PC-3 (cell line): Measurements from ENCODE around the gene ACVR1. TPM values are rescaled to one million over a fixed set of nuclear protein-coding genes. Genes with fewer than 3 reads are reported as not detected.

Source experiments
- ATAC-seq: fragments of 200-7000 bp; cut with Tn5 transposase; 2 replicates; pipeline ENCODE4 v1.9.1; 2020; ENCODE audit warnings: mild to moderate bottlenecking, moderate library complexity
- BruUV-seq: library from RNA; stranded (reverse); fragments of 400-500 nt; replicated peaks from 2 replicates; lab custom pipeline; 2021; lab: Mats Ljungman, UMichigan
- CTCF ChIA-PET: fragments of 300-600 bp; sonication (Branson Sonifier 250); formaldehyde crosslinking; loops from one replicate; lab custom pipeline; 2022; ENCODE audit warnings: antibody characterized with exemption; lab: Charles Lee
- POLR2A ChIA-PET: fragments of 300-600 bp; sonication (Branson Sonifier 250); formaldehyde crosslinking; loops from one replicate; lab custom pipeline; 2022; ENCODE audit warnings: antibody characterized with exemption; ENCODE audit not compliant: unreplicated experiment; lab: Charles Lee
- DNase-seq: peaks from one replicate; pipeline ENCODE4 v3.0.0-alpha.2; 2015
- H2AFZ ChIP-seq: fragments of 300-600 bp; sonication (generic); 2 replicates; pipeline ENCODE4 v1.6.0; 2016; ENCODE audit warnings: antibody characterized with exemption, low read length
- H3F3A ChIP-seq: fragments of 300-600 bp; sonication (generic); one replicate; pipeline ENCODE4 v1.6.0; 2017; ENCODE audit warnings: antibody characterized with exemption, low read length, control low read depth, mild to moderate bottlenecking; ENCODE audit not compliant: unreplicated experiment
- H3K27ac ChIP-seq: fragments of 300-600 bp; sonication (generic); 2 replicates; pipeline ENCODE4 v1.5.1; 2016; ENCODE audit warnings: mild to moderate bottlenecking, low read length
- H3K27me3 ChIP-seq: fragments of 300-600 bp; sonication (generic); 2 replicates; pipeline ENCODE4 v1.6.1; 2016; ENCODE audit warnings: low read length, mixed read lengths
- H3K36me3 ChIP-seq: fragments of 300-600 bp; sonication (generic); 2 replicates; pipeline ENCODE4 v1.6.1; 2016; ENCODE audit warnings: low read depth, mixed run types, low read length, mixed read lengths
- H3K4me1 ChIP-seq: fragments of 300-600 bp; sonication (generic); 2 replicates; pipeline ENCODE4 v1.5.1; 2016; ENCODE audit warnings: low read length; ENCODE audit not compliant: insufficient read depth
- H3K4me2 ChIP-seq: fragments of 300-600 bp; sonication (generic); 2 replicates; pipeline ENCODE4 v1.6.0; 2016; ENCODE audit warnings: low read length
- H3K4me3 ChIP-seq: fragments of 300-600 bp; sonication (generic); 2 replicates; pipeline ENCODE4 v1.5.1; 2016; ENCODE audit warnings: mild to moderate bottlenecking, low read length, mixed read lengths
- H3K79me2 ChIP-seq: fragments of 300-600 bp; sonication (generic); 2 replicates; pipeline ENCODE4 v1.6.1; 2017; ENCODE audit warnings: low read length, mixed read lengths
- H3K9ac ChIP-seq: fragments of 300-600 bp; sonication (generic); 2 replicates; pipeline ENCODE4 v1.6.0; 2016; ENCODE audit warnings: mild to moderate bottlenecking, low read length
- H3K9me2 ChIP-seq: fragments of 300-600 bp; sonication (generic); replicated peaks from 2 replicates; pipeline ENCODE4 v1.6.1; 2016; ENCODE audit warnings: mixed run types, low read length, mixed read lengths
- H3K9me3 ChIP-seq: fragments of 300-600 bp; sonication (generic); 2 replicates; pipeline ENCODE4 v1.6.1; 2016; ENCODE audit warnings: low read length, mixed read lengths
- H4K20me1 ChIP-seq: fragments of 300-600 bp; sonication (generic); 2 replicates; pipeline ENCODE4 v1.6.1; 2016; ENCODE audit warnings: low read length, mixed read lengths
- EZH2 ChIP-seq: fragments of 300-600 bp; sonication (generic); IDR thresholded peaks from one replicate; pipeline ENCODE4 v1.6.1; 2017; ENCODE audit warnings: antibody characterized with exemption, mild to moderate bottlenecking, low read length; ENCODE audit not compliant: unreplicated experiment
- EZH2phosphoT487 ChIP-seq: fragments of 300-600 bp; sonication (generic); IDR thresholded peaks from 2 replicates; pipeline ENCODE4 v1.6.1; 2018; ENCODE audit warnings: mild to moderate bottlenecking, antibody characterized with exemption, low read length, borderline replicate concordance
- intact Hi-C: fragments of 100-400 bp; cut with micrococcal nuclease; formaldehyde crosslinking; loops from 2 replicates; pipeline ENCODE4 v1.9.0; 2023
- total RNA-seq: library from RNA; depleted of rRNA; stranded (reverse); fragments of >200 nt; gene quantifications from 2 replicates; pipeline ENCODE4 v1.2.3, GENCODE V29; 2014
- TF ChIP-seq, protein P1 (sequence below): fragments of 300-600 bp; sonication (generic); conservative IDR thresholded peaks from 2 replicates; pipeline ENCODE4 v1.5.1; 2017; ENCODE audit warnings: antibody characterized with exemption, low read depth, mild to moderate bottlenecking, low read length

The ACVR1 gene
- total RNA-seq, 1 experiment from 2014 or later = 6.7 TPM

- Histone ChIP-seq H3K9me2 (no peaks in the 10 kb centered on the region), H4K20me1 (no peaks in the 10 kb centered on the region), H3K27me3 (no peaks in the 10 kb centered on the region), H3K4me1 (peaks cover 12% of the 10 kb centered on the region), H2AFZ (no peak overlapping the region), H3K9me3 (no peaks in the 10 kb centered on the region), H3K36me3 (no peaks in the 10 kb centered on the region; the same call in 1 of the 2 replicates), H3K4me2 (no peak overlapping the region), H3K9ac (no peak overlapping the region), H3K27ac (no peak overlapping the region), H3K4me3 (no peak overlapping the region), H3F3A (no peaks in the 10 kb centered on the region), H3K79me2 (no peaks in the 10 kb centered on the region)
- no TSS peak for BruUV-seq
- TF ChIP-seq EZH2phosphoT487 = no peak
- TF ChIP-seq, protein P1, sequence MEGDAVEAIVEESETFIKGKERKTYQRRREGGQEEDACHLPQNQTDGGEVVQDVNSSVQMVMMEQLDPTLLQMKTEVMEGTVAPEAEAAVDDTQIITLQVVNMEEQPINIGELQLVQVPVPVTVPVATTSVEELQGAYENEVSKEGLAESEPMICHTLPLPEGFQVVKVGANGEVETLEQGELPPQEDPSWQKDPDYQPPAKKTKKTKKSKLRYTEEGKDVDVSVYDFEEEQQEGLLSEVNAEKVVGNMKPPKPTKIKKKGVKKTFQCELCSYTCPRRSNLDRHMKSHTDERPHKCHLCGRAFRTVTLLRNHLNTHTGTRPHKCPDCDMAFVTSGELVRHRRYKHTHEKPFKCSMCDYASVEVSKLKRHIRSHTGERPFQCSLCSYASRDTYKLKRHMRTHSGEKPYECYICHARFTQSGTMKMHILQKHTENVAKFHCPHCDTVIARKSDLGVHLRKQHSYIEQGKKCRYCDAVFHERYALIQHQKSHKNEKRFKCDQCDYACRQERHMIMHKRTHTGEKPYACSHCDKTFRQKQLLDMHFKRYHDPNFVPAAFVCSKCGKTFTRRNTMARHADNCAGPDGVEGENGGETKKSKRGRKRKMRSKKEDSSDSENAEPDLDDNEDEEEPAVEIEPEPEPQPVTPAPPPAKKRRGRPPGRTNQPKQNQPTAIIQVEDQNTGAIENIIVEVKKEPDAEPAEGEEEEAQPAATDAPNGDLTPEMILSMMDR = no peak
- TF ChIP-seq EZH2 = no peak
- ChIA-PET CTCF (no interaction called here), POLR2A (no interaction called here)
- intact Hi-C loops = no loop called here
- ATAC-seq = no peak
- DNase-seq = no peak
Observed at GRCh38 chr2:157822993-157823392, 53.1 kb downstream of the ACVR1 start.

- no peaks in the 10 kb centered on the region for H3K79me2 ChIP-seq
- no TSS peak for BruUV-seq
- no peak overlapping the region for H3K4me3 ChIP-seq
- H4K20me1 ChIP-seq = no peaks in the 10 kb centered on the region
- H3K9ac ChIP-seq = no peak overlapping the region
- DNase-seq (no peak), ATAC-seq (no peak)
- no peak overlapping the region for H3K4me2 ChIP-seq
- H3F3A ChIP-seq = no peaks in the 10 kb centered on the region
- CTCF ChIA-PET = no interaction called here
- H3K9me2 ChIP-seq = no peaks in the 10 kb centered on the region
- POLR2A ChIA-PET = no interaction called here
- intact Hi-C loops = no loop called here
- TF ChIP-seq EZH2 = no peak
- H3K27me3 ChIP-seq = no peaks in the 10 kb centered on the region
- H2AFZ ChIP-seq = no peak overlapping the region
- H3K9me3 ChIP-seq = no peaks in the 10 kb centered on the region
- no peak overlapping the region for H3K27ac ChIP-seq
- peaks cover 12% of the 10 kb centered on the region for H3K4me1 ChIP-seq
- H3K36me3 ChIP-seq = no peaks in the 10 kb centered on the region; the same call in 1 of the 2 replicates
Observed at GRCh38 chr2:157822533-157822932, 53.6 kb downstream of the ACVR1 start.

GRCh38 chr2:157821519-157822131 is 54.5 kb downstream of the ACVR1 start:
- H3K36me3 ChIP-seq = no peaks in the 10 kb centered on the region; the same call in 1 of the 2 replicates
- no peak for DNase-seq
- H3K27me3 ChIP-seq = no peaks in the 10 kb centered on the region
- no peak overlapping the region for H2AFZ ChIP-seq
- peaks cover 12% of the 10 kb centered on the region for H3K4me1 ChIP-seq
- TF ChIP-seq, protein P1 = no peak
- TF ChIP-seq EZH2 (no peak), EZH2phosphoT487 (no peak)
- no peak overlapping the region for H3K4me2 ChIP-seq
- intact Hi-C loops = no loop called here
- POLR2A ChIA-PET = no interaction called here
- BruUV-seq = no TSS peak
- no peak for ATAC-seq
- no peak overlapping the region for H3K27ac ChIP-seq
- CTCF ChIA-PET = no interaction called here
- no peaks in the 10 kb centered on the region for H3F3A ChIP-seq
- no peak overlapping the region for H3K4me3 ChIP-seq
- no peak overlapping the region for H3K9ac ChIP-seq
- no peaks in the 10 kb centered on the region for H3K9me3 ChIP-seq
- H3K79me2 ChIP-seq = no peaks in the 10 kb centered on the region
- H4K20me1 ChIP-seq = no peaks in the 10 kb centered on the region
- no peaks in the 10 kb centered on the region for H3K9me2 ChIP-seq
